ENCODE data around the gene HOXB5.

HOXB5 gene

DNA sequence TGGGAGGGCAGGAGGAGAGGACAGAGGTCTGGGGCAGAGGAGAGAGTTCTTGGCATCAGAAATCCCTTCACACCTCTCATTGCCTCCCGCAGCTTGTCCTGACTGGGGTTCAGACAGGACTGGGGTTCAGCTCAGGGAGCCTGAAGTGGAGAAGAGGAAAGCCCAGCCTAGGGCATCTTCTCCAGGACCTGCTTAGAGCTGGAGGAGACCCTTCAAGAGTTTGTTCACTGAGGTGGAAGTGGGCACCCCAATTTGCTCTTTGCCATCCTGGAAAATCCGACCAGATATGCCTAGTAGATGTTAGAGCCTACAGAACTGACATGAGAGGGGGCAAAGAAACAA lies 5.5 kb downstream of the HOXB5 start:
- no peak for DNase-seq

DNA sequence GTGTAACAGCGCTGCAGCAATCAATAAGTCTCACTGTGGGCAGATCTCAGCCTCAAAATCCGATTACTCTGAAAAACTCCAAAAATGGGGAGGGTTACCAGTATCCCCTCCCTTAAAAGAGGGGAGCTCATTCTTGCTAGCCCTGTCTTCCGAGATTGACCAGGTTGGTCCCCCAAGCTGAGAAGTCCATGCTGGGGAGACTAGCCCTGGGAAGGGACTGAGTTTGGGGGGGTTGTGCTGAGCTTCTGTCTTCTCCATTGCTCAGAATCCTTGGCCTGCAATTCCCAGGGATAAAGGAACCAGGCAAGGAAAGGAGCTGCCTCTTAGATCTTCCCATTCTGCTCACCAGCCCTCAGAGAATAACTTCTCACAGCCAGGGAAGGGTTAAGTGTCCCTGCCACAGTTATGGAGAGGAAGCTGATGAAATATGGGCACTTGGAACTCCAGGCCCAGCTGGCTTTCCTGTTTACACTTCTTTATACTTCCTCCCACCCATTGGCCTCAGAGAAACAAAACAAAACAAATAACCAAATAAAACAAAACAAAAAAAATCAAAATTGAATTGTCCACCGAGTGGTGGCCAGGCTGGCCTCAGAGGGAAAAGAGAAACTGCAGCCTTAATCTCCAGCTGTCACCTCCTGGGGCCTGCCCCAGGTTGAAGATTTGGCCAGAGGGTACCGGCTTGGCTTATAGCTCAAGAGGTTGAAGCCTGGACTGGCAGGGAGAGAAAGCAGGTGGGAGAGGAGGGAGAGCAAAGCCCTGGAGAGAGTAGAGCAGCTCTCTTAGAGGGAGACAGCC lies 6.1 kb downstream of the HOXB5 start:
- DNase-seq = no peak

DNA sequence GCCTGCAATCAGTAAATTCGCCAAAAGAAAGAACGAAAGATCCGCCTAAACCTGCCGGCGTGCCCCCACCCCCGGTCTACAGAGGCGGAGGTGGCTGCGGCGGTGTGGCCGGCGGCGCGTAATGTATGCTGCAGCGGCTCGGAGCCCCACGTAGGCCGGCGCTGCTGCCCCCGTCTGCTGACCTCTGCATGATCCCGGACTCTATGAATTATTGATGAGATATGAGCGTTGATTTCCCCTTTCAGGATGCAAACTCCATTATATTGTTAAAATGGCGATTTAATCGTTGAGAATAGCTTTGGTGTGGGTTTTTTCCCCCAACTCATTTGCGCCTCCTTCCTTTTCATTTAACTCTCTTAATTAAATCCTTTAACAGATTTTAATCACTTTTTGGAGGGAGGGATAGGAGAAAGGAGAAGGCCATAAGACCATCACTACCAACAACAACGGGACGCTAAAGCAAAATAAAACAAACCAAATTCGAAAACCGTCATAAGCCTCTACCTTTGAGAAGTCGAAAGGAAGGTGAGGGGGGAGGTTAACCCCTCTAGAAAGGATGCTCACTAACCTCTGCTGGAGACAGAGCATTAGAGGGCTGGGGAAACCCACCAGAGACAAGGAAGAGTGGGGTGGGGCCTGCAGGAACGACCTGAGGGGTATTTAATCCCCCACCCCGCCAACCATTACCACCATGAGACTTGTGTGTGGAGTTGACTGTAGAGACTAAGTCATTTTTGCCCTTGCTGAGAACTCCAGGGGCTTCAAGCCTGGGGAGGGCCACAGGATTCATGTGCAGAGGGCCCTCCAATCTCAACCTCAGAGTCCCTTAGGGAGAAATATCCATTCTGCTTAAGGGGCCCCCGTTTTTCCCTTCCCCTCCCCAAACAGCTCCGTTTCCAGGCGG lies 7.0 kb downstream of the HOXB5 start:
- DNase-seq = no peak

DNA sequence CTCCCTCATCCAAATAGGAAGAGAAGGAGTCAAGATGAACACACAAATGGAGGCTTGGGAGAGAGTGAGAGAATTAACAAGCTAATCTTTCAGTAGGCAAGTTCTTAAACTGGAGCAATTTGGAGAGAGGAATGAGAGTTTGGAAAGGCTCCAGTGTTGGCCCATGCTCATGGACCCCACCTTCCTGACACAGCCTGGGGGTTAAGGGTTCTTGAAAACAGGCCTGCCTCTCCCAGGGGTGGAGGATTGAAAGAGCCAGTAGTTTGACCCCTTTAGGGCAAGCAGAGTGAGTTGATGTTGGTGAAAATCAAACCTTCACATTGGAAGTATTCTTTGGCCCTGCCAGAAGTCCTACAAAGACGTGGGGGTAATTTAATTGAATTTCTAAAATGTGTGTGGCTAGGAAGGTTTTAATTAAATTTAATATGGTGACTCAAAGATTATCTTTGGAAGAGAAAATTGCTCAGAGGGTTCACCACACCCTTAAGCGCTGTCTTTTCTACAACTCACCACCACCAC lies 9.3 kb downstream of the HOXB5 start:
- DNase-seq = no peak

DNA sequence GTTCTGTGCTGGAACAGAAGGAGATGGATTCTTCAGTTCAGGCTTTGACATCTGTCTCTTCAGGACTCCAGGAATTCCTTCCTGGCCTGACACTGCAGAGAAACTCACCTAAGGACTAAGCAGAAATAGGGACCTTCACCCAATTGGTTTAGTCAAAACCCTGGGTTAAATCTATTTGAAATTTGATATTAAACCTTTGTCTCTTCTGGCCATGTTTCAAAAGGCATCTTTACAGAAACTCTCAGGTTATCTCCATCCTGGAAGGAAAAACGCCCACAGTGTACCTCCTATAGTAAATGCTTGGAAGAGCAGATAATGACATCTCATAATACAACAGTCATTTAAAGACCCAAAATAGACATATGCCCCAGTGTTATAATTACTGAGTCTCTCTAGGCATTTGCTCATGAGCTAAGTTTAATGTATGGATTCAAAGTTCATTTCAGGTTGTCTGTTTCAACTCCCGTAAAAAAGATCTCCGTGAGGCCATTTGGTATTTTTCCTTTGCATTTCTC lies 9.8 kb downstream of the HOXB5 start:
- no peak for DNase-seq

DNA sequence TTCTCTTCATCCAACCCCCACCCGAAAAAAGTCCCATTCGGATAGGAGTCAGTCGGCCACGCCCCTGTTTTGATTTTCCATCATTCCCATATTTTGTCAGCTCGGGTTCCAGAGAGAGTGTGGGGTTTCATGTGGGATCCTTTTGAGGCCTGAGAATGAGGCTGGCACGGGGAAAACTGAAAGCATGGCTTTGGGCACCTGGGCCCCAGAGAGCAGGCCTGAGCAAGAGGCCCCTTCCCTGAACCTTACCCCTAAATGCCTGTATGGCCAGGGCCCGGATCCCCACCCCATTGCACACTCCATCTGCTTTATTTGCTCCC lies 10.9 kb downstream of the HOXB5 start:
- no peak for DNase-seq

DNA sequence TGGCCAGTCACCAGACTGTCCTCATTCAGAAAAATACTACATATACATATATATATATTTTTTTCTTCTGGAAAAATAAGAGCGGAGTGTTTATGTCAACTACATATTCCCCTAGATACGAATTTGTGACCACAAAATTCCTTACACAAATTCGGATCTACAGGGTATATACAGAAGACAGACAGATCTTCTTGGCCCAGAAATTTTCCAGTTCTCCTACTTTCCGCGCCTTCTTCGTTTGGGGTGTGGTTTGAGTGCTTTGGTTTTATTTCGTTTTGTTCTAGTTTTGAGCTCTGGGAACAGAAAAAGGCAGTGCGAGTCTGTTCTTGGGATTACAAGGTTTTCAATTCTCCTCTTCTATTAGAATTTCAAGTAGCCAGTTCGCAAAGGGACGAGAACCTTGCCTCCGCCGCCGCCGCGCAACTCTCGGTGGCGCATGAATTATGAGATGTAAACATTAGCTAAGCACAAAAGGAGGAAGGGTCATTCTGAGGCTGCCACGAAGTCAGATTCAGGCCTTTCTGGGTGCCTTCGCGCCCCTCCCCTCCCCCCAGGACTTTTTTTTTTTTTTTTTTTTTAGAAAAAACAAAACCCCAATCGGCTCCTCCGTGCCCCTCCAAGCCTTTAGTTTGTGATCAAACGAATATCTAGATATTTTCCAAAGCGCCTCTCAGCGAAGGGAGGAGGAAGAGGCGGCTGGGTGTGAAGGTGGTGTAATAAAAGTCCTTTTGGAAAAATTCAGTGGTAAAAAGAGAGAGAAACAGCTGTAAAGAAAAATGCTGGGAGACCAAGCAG lies 13.6 kb downstream of the HOXB5 start:
- no peak for DNase-seq

DNA sequence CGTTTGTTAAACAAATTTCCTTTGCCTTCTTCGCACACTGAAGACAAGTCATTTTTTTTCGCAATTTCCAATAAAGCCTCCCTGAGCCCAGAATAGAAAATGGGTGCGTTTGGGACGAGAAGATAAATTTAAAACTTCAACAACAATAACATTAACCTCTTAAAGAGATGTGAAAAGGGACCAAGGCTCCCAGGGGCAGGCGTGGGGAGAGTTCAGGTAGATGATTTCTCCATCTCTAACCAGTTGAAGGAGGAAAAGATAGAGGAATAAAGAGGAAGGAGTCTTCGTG lies 14.2 kb downstream of the HOXB5 start:
- no peak for DNase-seq

DNA sequence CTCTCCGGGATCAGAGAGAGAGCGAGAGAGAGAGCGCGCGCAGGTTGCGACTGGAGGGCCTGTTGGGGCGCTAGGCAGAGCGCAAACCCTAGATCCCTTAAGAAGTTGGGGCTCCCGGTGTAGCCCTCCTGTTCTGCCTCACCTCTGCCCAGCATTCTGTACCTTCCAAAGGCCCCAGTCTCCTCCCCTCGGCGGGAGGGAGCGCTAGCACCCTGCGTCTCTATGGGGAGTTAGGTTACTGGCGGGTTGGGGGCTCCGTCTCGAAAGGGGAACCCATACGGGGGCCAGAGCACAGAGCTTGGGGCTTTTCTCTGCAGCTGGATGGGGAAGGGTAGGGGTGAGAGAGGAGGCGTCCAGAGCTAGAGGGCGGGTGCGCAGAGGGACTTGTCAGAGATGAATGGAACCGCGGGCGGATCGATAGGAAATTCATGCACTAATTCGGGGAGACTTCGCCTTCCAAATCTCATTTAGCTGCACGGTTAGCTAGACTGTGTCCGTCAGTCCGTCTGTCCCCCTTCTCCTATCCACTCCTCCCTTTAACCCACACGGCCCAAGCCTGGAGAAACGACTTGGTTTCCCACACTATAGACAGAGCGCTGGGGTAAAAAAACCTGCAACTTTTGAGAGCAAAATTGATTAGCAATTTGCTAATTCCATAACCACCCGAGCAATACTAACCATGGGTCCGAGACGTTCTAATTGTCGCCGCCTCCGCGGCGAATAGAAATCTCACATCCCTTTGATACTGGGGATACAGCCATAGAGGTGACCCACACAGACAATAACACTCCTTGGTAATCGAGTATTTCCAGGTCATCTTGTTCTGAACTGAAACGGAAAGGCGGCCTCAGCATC lies 14.7 kb downstream of the HOXB5 start:
- DNase-seq = no peak

DNA sequence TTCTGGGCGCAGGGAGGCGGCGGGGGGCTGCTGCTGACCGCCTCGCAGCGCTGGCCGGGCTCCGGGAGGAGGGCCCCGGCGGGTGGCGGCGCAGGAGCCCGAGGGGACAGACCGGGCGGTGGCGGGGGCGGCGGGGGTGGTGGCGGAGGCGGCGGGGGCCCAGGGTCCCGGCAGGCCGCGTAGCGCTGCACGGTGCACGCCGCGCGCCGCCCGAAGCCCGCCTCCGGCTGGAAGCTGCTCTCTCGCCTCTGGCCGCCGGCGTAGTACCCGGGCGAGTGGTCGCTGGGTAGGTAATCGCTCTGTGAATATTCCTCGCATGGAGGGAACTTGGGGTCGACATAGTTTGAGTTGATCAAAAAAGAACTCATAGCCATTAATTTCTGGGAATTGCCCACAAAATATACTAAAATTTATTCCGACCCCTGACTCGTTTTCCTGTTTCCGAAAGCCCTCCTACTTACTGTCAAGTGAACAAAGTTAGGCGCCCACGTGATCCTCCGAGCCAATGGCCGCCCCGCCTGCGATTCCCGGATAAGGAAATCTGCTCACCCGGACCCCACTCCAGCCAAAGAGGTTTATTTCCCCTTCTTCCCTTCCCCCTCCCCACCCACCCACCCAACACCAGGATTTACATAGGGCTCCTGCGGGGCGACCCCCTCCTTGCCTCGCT lies 15.5 kb downstream of the HOXB5 start, which contains the start of gene HOXB4:
Gene HOXB4, minus strand, starts transcription at position 405 of the 670 bp plus-strand sequence. Its CDS starts 31 bp downstream, at position 374.
- peak; percentile 55 for DNase-seq

DNA sequence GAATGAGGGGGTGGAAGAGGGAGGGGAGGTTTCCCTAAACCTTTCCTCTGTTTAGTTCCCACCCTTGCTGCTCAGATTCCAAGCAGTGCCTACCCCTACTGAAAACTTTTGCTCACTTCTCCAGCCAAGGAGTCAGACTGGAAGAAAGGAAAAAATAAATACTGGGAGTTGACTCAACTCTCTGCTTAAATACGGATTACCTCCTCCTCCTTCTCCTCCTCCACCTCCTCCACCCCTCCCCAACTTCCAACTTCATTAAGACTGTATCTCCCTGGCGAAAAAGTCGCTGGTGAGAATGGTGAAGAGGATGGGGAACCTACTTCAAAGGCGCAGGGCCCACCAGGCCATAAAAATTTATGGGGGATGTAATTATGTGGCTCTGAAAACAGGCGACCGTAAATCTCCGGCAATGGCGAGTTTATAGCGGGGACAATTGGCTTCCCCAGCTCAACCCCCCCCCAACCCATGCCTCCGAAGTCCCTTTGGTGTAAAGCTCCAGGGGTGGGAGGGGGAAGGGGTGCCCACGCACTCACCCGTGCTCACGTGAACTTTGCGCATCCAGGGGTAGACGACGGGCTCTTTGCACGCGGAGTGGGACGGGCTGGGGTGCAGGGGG lies 16.1 kb downstream of the HOXB5 start:
- no peak for DNase-seq

DNA sequence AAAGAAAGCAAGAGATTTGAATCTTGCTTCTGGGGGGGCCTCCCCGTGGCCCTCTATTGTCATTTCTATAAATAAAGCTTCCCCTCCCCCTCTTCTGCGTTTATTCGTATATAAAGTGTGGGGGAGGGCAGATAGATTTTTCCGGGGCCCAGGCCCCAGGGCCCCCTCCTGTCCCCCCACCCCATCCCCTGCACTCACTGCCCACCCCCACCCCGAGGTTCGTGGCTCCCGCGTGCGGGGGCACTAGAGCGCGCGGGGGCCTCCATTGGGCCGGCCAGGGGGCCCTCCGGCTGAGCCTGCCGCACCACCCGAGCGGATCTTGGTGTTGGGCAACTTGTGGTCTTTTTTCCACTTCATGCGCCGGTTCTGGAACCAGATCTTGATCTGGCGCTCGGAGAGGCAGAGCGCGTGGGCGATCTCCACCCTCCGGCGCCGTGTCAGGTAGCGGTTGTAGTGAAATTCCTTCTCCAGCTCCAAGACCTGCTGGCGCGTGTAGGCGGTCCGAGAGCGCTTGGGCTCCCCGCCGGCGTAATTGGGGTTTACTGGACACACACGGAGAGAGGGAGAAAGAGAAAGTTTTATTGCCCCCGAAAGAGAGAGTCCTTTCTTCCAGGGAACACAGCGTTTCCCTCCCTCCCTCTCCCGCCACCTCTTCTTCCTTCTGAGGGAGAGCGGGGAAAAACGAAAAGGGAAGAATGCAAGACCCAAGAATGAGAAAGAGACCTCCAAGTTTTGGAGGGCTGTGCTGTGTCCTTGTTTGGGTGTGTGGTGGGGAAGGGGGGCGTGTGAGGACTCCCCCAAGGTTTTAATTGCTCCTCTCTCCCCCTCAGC lies 16.9 kb downstream of the HOXB5 start:
- no peak for DNase-seq

DNA sequence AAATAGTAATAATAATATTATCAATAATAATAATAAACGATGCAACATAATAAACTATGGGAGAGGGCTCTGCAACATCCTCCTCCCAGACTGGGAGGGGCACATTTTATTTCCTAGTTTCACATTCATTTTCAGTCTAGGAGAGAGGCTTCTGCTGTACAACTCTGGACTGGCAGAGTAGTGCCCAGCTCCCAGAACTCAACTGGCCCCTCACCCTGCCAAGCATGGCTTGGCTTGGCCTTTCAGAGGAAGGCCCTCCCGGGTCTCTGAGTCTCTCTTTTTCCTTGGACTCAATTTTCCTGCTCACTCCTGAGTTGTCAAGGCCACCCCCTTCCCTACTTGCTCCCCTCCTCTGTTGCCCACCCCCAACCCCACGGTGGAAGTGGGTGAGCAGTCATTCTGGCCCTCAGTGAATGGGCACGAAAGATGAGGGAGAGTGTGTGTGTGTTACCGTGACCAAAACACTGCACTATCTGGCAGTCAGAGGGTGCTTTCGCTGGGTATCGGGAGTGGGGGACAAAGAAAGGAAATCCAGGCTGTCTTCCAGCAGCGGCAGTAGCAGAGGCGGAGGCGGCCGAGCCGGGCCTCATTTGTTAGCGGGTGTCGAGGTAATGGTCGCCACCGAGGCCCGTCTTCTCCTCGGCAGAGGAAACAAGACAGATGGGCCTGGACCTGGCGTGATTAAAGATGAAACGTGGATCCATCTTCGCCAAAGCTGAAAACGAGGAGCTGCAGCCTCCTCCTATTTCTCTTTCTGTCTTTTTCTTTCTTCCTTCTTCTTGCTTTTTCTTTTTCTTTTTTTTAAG lies 17.7 kb downstream of the HOXB5 start:
- DNase-seq = no peak

DNA sequence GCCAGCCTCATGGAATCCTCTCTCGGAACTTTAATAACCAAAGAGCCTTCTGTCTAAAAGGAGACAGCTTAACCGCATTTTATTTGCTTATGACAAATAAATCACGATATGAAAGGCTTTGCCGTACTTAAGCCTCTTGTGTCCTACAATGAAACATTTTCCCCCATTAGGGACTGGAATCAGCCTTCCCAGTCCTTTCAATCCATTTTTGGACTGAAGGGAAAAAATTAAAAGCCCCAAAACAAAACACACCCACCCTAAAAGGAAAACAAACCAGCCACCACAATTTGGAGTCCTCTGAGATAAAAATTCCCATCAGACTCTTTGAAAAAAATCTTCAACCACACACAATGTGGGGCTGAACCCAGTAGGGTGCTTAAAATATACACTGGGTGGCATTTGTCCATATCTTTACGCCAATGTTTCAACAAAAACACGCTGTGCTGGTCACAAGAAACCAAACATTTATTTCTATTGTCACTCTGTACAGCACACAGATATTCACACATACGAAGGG lies 18.5 kb downstream of the HOXB5 start:
- no peak for DNase-seq

DNA sequence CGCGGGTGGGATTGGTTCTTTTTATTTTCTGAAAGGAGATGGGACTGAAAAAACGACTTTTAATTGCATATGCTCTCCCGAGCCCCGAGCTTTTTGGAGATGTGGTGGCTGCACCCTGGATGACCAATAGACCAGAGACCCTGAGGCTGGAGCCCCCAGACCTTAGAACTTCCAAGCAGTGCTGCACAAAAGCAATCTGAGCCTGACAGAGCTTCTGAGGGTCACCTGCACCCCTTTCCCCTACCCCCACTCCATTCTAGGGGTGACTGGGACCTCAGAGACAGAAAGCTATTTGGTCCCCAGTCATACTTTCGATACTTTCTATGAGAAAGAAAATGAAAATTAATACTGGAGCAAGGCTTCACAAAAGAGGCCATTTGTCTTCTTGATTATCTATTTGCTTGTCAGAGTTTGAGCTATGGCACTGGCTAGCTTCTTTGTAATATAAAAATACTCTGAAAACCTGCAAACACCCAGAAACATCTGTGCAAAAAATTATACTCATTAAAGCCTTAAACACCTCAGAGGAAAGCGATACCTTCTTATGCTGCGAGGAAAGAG lies 19.0 kb downstream of the HOXB5 start:
- no peak for DNase-seq

DNA sequence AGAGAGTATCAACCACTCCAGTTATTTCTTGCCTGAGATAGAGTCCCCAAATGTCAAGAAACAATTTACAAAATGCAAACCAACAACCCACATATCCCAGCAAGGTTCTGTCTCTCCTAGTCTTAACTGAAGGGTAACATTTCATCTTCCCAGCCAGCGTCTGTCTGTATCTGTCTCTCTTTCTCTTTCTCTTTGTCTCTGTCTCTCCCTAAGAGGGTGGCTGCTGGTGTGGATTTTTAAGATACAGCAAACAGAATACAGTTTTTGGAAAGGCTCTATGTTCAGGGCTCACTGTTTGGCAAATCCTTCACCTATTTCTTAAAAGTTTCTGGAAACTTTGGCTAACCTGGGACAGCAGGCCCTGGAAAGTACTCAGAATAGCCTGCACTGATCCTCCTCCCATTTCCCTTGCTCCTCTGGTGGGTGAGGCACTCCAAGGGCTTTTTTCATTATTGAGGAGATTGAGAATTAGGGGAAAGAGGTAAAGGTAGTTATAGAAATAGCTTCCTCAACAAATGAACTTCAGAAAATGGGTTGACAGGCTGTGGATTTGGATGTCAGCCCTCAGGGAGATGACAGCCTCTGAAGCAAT lies 21.7 kb downstream of the HOXB5 start:
- DNase-seq = no peak

DNA sequence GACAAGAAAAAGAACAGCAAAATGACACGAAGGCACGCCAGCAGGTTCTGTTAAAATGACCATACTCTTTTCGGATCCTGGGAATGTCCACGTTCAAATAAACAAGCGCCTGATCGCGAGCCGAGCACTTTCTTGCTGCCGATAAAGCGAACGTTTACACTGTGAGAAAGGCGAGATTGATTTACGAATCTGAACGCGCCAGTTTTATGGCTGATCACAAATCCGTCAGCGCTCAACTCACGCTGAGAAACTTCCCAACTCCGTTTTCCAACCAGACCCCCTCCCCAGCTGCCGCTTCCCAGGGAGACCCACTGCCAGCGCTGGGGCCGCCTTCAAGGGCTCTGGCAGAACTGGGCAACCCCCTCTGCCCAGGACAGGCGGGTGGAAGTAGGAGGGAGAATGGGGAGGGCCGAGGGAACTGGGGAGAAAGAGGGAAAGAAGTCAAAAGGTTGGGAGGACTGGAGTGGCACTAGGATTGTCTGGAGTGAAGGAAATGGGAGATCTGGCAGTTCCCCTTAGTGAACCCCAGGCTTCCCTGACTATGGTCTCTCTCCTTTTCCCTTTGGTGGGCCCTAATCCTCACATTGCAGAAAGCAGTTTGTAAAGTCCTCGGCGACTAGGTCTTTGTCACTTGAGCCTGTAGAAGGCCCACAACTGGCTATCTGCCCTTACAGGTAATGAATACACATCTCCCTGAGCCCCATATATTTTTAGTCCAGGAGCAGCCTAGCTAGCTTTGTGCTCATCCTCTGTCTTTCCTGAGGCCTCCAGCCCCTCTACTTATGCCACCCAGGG lies 22.4 kb downstream of the HOXB5 start:
- DNase-seq = no peak
